Measurements from ENCODE around the gene CELA2B.
"Not testable (repeated sequence)": the region's sequence is repeated elsewhere in the genome, so short reads cannot be mapped to it uniquely, and the experiment has no call there.

- TF ChIP-seq REST (IDR thresholded peaks at IDR 0.05); CTCF (IDR thresholded peaks at IDR 0.05; ENCODE audit: low read depth, low read length, missing input control); YY1 (IDR thresholded peaks at IDR 0.05); RAD21 (IDR thresholded peaks at IDR 0.05); TAF1 (conservative IDR thresholded peaks at IDR 0.05); SP1 (IDR thresholded peaks at IDR 0.05); EGR1 (IDR thresholded peaks at IDR 0.05; ENCODE audit: low read depth in 2 of 2); ZBTB33 (IDR thresholded peaks at IDR 0.05); ATF3 (IDR thresholded peaks at IDR 0.05); JUND (IDR thresholded peaks at IDR 0.05); GABPA (IDR thresholded peaks at IDR 0.05 in 1 of 2, conservative IDR thresholded peaks at IDR 0.05 in 1 of 2); RXRA (IDR thresholded peaks at IDR 0.05): not testable (repeated sequence)
- TF ChIP-seq, protein P1, sequence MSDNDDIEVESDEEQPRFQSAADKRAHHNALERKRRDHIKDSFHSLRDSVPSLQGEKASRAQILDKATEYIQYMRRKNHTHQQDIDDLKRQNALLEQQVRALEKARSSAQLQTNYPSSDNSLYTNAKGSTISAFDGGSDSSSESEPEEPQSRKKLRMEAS (IDR thresholded peaks at IDR 0.05) = not testable (repeated sequence)
These were observed 8.5 kb downstream of the CELA2B start for GRCh38 chr1:15484443-15484842.
